H9 (cell line): ENCODE results near the gene FERMT2. TPM values are rescaled to one million over a fixed set of nuclear protein-coding genes. Genes with fewer than 3 reads are reported as not detected.

ENCODE experiments used
- DNase-seq: peaks from one replicate; pipeline ENCODE4 v3.0.0-alpha.2; 2017
- H2AFZ ChIP-seq: one replicate; pipeline ENCODE4 v1.6.1; 2013; ENCODE audit warnings: mild to moderate bottlenecking, low read length, control low read depth, moderate library complexity
- H2AK5ac ChIP-seq: 2 replicates; pipeline ENCODE4 v1.6.1; 2013; ENCODE audit warnings: low read length, control low read depth, mixed read lengths; ENCODE audit not compliant: insufficient read length
- H2BK120ac ChIP-seq: one replicate; pipeline ENCODE4 v1.6.1; 2013; ENCODE audit warnings: low read depth, mild to moderate bottlenecking, low read length, control low read depth, inconsistent platforms; ENCODE audit not compliant: poor library complexity, severe bottlenecking
- H2BK12ac ChIP-seq: 2 replicates; pipeline ENCODE4 v1.6.1; 2013; ENCODE audit warnings: low read length, control low read depth, mixed read lengths, low read depth; ENCODE audit not compliant: insufficient read length
- H2BK15ac ChIP-seq: 2 replicates; pipeline ENCODE4 v1.6.1; 2013; ENCODE audit warnings: low read depth, low read length, control low read depth
- H2BK20ac ChIP-seq: one replicate; pipeline ENCODE4 v1.6.1; 2013; ENCODE audit warnings: low read depth, mild to moderate bottlenecking, low read length, control low read depth, inconsistent platforms; ENCODE audit not compliant: poor library complexity, severe bottlenecking
- H2BK5ac ChIP-seq: 2 replicates; pipeline ENCODE4 v1.6.1; 2013; ENCODE audit warnings: low read length, control low read depth, mixed read lengths; ENCODE audit not compliant: insufficient read length
- H3K14ac ChIP-seq: 2 replicates; pipeline ENCODE4 v1.6.1; 2013; ENCODE audit warnings: low read length, control low read depth; ENCODE audit not compliant: insufficient read depth
- H3K18ac ChIP-seq: 2 replicates; pipeline ENCODE4 v1.6.1; 2013; ENCODE audit warnings: low read depth, mild to moderate bottlenecking, mixed read lengths, low read length, control low read depth; ENCODE audit not compliant: insufficient read length
- H3K23ac ChIP-seq: 2 replicates; pipeline ENCODE4 v1.6.1; 2013; ENCODE audit warnings: low read length, control low read depth, mixed read lengths, low read depth; ENCODE audit not compliant: insufficient read length
- H3K23me2 ChIP-seq: 2 replicates; pipeline ENCODE4 v1.6.1; 2013; ENCODE audit warnings: low read depth, mild to moderate bottlenecking, mixed read lengths, low read length, control low read depth; ENCODE audit not compliant: insufficient read length, poor library complexity, severe bottlenecking
- H3K27ac ChIP-seq: 2 replicates; pipeline ENCODE4 v1.5.1; 2013; ENCODE audit warnings: low read length, control low read depth, mixed read lengths, low read depth; ENCODE audit not compliant: insufficient read length
- H3K27me3 ChIP-seq: 2 replicates; pipeline ENCODE4 v1.6.1; 2013; ENCODE audit warnings: low read length, control low read depth, inconsistent platforms; ENCODE audit not compliant: insufficient read depth
- H3K4ac ChIP-seq: 2 replicates; pipeline ENCODE4 v1.6.1; 2013; ENCODE audit warnings: low read depth, mild to moderate bottlenecking, control low read depth, inconsistent platforms, low read length, moderate library complexity
- H3K4me1 ChIP-seq: 2 replicates; pipeline ENCODE4 v1.6.1; 2013; ENCODE audit warnings: low read length, control low read depth, inconsistent platforms; ENCODE audit not compliant: insufficient read depth
- H3K4me2 ChIP-seq: 2 replicates; pipeline ENCODE4 v1.6.1; 2013; ENCODE audit warnings: low read length, control low read depth, mixed read lengths; ENCODE audit not compliant: insufficient read length, insufficient read depth
- H3K56ac ChIP-seq: 2 replicates; pipeline ENCODE4 v1.6.1; 2013; ENCODE audit warnings: low read depth, mild to moderate bottlenecking, mixed read lengths, low read length, control low read depth; ENCODE audit not compliant: insufficient read length
- H3K79me1 ChIP-seq: 2 replicates; pipeline ENCODE4 v1.6.1; 2013; ENCODE audit warnings: low read depth, mild to moderate bottlenecking, moderate library complexity, low read length, control low read depth, inconsistent platforms; ENCODE audit not compliant: insufficient read depth, poor library complexity, severe bottlenecking
- H3K79me2 ChIP-seq: 2 replicates; pipeline ENCODE4 v1.6.1; 2013; ENCODE audit warnings: low read length, control low read depth, inconsistent platforms; ENCODE audit not compliant: insufficient read depth
- H3K9ac ChIP-seq: 2 replicates; pipeline ENCODE4 v1.6.1; 2013; ENCODE audit warnings: low read length, control low read depth, mixed read lengths; ENCODE audit not compliant: insufficient read length; ENCODE audit errors: extremely low read depth
- H3K9me3 ChIP-seq: one replicate; pipeline ENCODE4 v1.6.1; 2013; ENCODE audit warnings: low read depth, low read length, inconsistent platforms; ENCODE audit not compliant: control insufficient read depth
- H3T11ph ChIP-seq: one replicate; pipeline ENCODE4 v1.6.1; 2013; ENCODE audit warnings: mild to moderate bottlenecking, low read length, control low read depth, inconsistent platforms
- H4K20me1 ChIP-seq: one replicate; pipeline ENCODE4 v1.6.1; 2013; ENCODE audit not compliant: control insufficient read depth, insufficient read length, insufficient read depth
- H4K5ac ChIP-seq: 2 replicates; pipeline ENCODE4 v1.6.1; 2013; ENCODE audit warnings: low read depth, mild to moderate bottlenecking, mixed read lengths, low read length, control low read depth; ENCODE audit not compliant: insufficient read length
- H4K8ac ChIP-seq: replicated peaks from 2 replicates; pipeline ENCODE4 v1.6.1; 2013; ENCODE audit warnings: low read length, control low read depth, mixed read lengths, low read depth; ENCODE audit not compliant: insufficient read length
- H4K91ac ChIP-seq: 2 replicates; pipeline ENCODE4 v1.6.1; 2013; ENCODE audit warnings: low read depth, mild to moderate bottlenecking, moderate library complexity, mixed read lengths, low read length, control low read depth; ENCODE audit not compliant: insufficient read length
- H3K27ac Mint-ChIP-seq, 3 experiments: 2 replicates in 2 of 3; 3 replicates in 1 of 3; pipeline ENCODE4 v1.8.0; 2020 to 2021; ENCODE audit warnings: mixed read lengths in 3 of 3, mild to moderate bottlenecking in 1 of 3, moderate library complexity in 1 of 3
- H3K27me3 Mint-ChIP-seq: 2 replicates; pipeline ENCODE4 v1.8.0; 2021; ENCODE audit warnings: low read depth, mild to moderate bottlenecking, moderate library complexity, mixed read lengths
- H3K36me3 Mint-ChIP-seq, 3 experiments: 2 replicates in 2 of 3; 3 replicates in 1 of 3; pipeline ENCODE4 v1.8.0; 2020 to 2021; ENCODE audit warnings: low read depth in 3 of 3, mixed read lengths in 3 of 3; ENCODE audit not compliant: insufficient read depth in 1 of 3
- H3K4me1 Mint-ChIP-seq, 2 experiments: 2 replicates each; pipeline ENCODE4 v1.8.0; 2020; ENCODE audit warnings: mixed read lengths in 2 of 2
- H3K4me3 Mint-ChIP-seq, 2 experiments: 2 replicates in 1 of 2; 3 replicates in 1 of 2; pipeline ENCODE4 v1.8.0; 2020 to 2021; ENCODE audit warnings: mild to moderate bottlenecking in 2 of 2, mixed read lengths in 2 of 2, moderate library complexity in 1 of 2
- H3K9me3 Mint-ChIP-seq, 2 experiments: 2 replicates in 1 of 2; 3 replicates in 1 of 2; pipeline ENCODE4 v1.8.0; 2020; ENCODE audit warnings: mild to moderate bottlenecking in 2 of 2, mixed read lengths in 2 of 2, moderate library complexity in 1 of 2
- CTCF ChIP-seq: fragments of 200-600 bp; sonication (generic); conservative IDR thresholded peaks from 3 replicates; pipeline ENCODE4 v1.8.0; 2021; ENCODE audit warnings: antibody characterized with exemption, mild to moderate bottlenecking
- WGBS: extraction: QIAGEN DNeasy Blood & Tissue Kit; methylation state at CpG from one replicate; pipeline ENCODE4 v1.1.7; 2013; ENCODE audit warnings: missing lambda C conversion rate, low lambda C conversion rate, mixed read lengths; ENCODE audit not compliant: insufficient read length; ENCODE audit errors: extremely low coverage; 5-methylcytosine and 5-hydroxymethylcytosine counted together
- total RNA-seq: library from RNA; stranded (reverse); gene quantifications from 2 replicates; pipeline ENCODE4 v1.2.1, GENCODE V29; 2021

Gene FERMT2
- total RNA-seq, 1 experiment from 2014 or later = 128 TPM

GRCh38 chr14:52937306-52937705 is 13.5 kb downstream of the FERMT2 start:
- Histone ChIP-seq H3K79me1 (no peaks in the 10 kb centered on the region), H3K4me2 (no peak overlapping the region), H3K4me1 (no peaks in the 10 kb centered on the region; the same call in 1 of the 2 replicates), H3K23me2 (no peaks in the 10 kb centered on the region), H2BK5ac (no peak overlapping the region), H2BK120ac (no peak overlapping the region), H3K18ac (no peak overlapping the region), H4K91ac (no peak overlapping the region), H2BK15ac (no peak overlapping the region), H2BK12ac (no peak overlapping the region), H3K79me2 (peaks cover 13% of the 10 kb centered on the region; the same call in 1 of the 2 replicates), H3K23ac (no peak overlapping the region), H3K4ac (no peak overlapping the region), H3K27ac (no peak overlapping the region), H3K27me3 (no peaks in the 10 kb centered on the region), H3K9ac (no peak overlapping the region), H2BK20ac (no peak overlapping the region), H3K56ac (no peak overlapping the region), H4K8ac (no peak overlapping the region), H2AFZ (no peak overlapping the region), H2AK5ac (no peak overlapping the region), H3K9me3 (no peaks in the 10 kb centered on the region), H3T11ph (no peak overlapping the region), H4K20me1 (no peaks in the 10 kb centered on the region), H4K5ac (no peak overlapping the region), H3K14ac (no peak overlapping the region)
- DNase-seq = no peak
- Mint-ChIP-seq H3K4me3 (no peak overlapping the region), H3K4me1 (peaks cover 19 to 27% of the 10 kb centered on the region in 2 experiments), H3K27ac (peak overlapping the region in 1 of 3 experiments; percentile 10; a peak in 3 of 7 replicates), H3K27me3 (no peaks in the 10 kb centered on the region), H3K9me3 (no peaks in the 10 kb centered on the region), H3K36me3 (no peaks in the 10 kb centered on the region; a peak in 2 of 7 replicates)
- WGBS = no CpG with 5 or more reads among the region's 4 CpGs
- TF ChIP-seq CTCF = no peak
